Natural killer cell (primary cell): ENCODE data around the gene GPR42. TPM values are rescaled to one million over a fixed set of nuclear protein-coding genes. Genes with fewer than 3 reads are reported as not detected.

ENCODE experiments used
- ATAC-seq, 3 donors: fragments of 150-1000 bp in 2 of 3; fragments of 200-7000 bp in 1 of 3; cut with Tn5 transposase; 1 replicate in 1 of 3; 2 replicates in 2 of 3; pipeline ENCODE4 v1.10.0; 2021; ENCODE audit warnings: mild to moderate bottlenecking in 2 of 3, moderate library complexity in 2 of 3
- DNase-seq, 2 donors: peaks; one replicate each; pipeline versions ENCODE4 v3.0.0 to v3.0.0-alpha.2; 2013 to 2021; ENCODE audit warnings: mixed read lengths in 1 of 2
- H3K27ac ChIP-seq: one replicate; pipeline ENCODE4 v1.5.1; 2013; ENCODE audit warnings: mild to moderate bottlenecking, low read length
- H3K27me3 ChIP-seq: one replicate; pipeline ENCODE4 v1.6.1; 2013; ENCODE audit warnings: low read length; ENCODE audit not compliant: control insufficient read depth, insufficient read depth
- H3K36me3 ChIP-seq: one replicate; pipeline ENCODE4 v1.6.1; 2013; ENCODE audit warnings: low read length; ENCODE audit not compliant: control insufficient read depth, insufficient read depth
- H3K4me1 ChIP-seq: one replicate; pipeline ENCODE4 v1.6.1; 2013; ENCODE audit warnings: low read length; ENCODE audit not compliant: control insufficient read depth, insufficient read depth
- H3K4me3 ChIP-seq: one replicate; pipeline ENCODE4 v1.5.1; 2013; ENCODE audit warnings: low read length
- H3K9me3 ChIP-seq: one replicate; pipeline ENCODE4 v1.6.1; 2013; ENCODE audit warnings: low read length; ENCODE audit not compliant: control insufficient read depth, insufficient read depth
- H3K27ac Mint-ChIP-seq, 2 donors: one replicate each; pipeline ENCODE4 v1.8.0; 2022; ENCODE audit warnings: mild to moderate bottlenecking in 2 of 2, mixed read lengths in 2 of 2, moderate library complexity in 1 of 2
- H3K27me3 Mint-ChIP-seq, 2 donors: one replicate each; pipeline ENCODE4 v1.8.0; 2022; ENCODE audit warnings: low read depth in 2 of 2, mixed read lengths in 2 of 2
- H3K36me3 Mint-ChIP-seq: one replicate; pipeline ENCODE4 v1.8.0; 2022; ENCODE audit warnings: mixed read lengths
- H3K4me1 Mint-ChIP-seq, 2 donors: one replicate each; pipeline ENCODE4 v1.8.0; 2022; ENCODE audit warnings: mixed read lengths in 2 of 2
- H3K4me3 Mint-ChIP-seq: one replicate; pipeline ENCODE4 v1.8.0; 2022; ENCODE audit warnings: mild to moderate bottlenecking, moderate library complexity, mixed read lengths
- H3K9me3 Mint-ChIP-seq, 2 donors: one replicate each; pipeline ENCODE4 v1.8.0; 2022; ENCODE audit warnings: mixed read lengths in 2 of 2
- CTCF ChIP-seq: fragments of 200-600 bp; IDR thresholded peaks from one replicate; pipeline ENCODE4 v1.8.0; 2022; ENCODE audit warnings: antibody characterized with exemption
- WGBS: methylation state at CpG from one replicate; pipeline ENCODE4 v1.1.7; 2013; ENCODE audit warnings: missing lambda C conversion rate; ENCODE audit not compliant: insufficient coverage; 5-methylcytosine and 5-hydroxymethylcytosine counted together
- intact Hi-C: fragments of 100-400 bp; cut with micrococcal nuclease; formaldehyde crosslinking; loops from one replicate; pipeline ENCODE4 v1.14.2; 2022
- total RNA-seq, 4 donors: library from RNA; stranded (reverse); fragments of 120-200 nt in 1 of 4; gene quantifications; one replicate each; pipeline versions ENCODE4 v1.2.3 to v1.2.4, GENCODE V29; 2013 to 2022

The GPR42 gene
- total RNA-seq, 3 donors from 2014 or later (not counting 1 experiment from before 2014, with no cell fraction given): 0.19 to 1.5 TPM; not detected in 1

GRCh38 chr19:35349614-35350521 is 21.0 kb upstream of the GPR42 start:
- H3K4me3 Mint-ChIP-seq: no peak overlapping the region
- H3K27ac ChIP-seq: no peak overlapping the region
- intact Hi-C loops: loop anchor here (10.0 kb wide), 1 partner anchor 245 kb away; no protein-coding TSS in a partner anchor
- no peak for TF ChIP-seq CTCF
- no peaks in the 10 kb centered on the region for H3K9me3 Mint-ChIP-seq
- no peaks in the 10 kb centered on the region for H3K36me3 ChIP-seq
- no peak overlapping the region for H3K27ac Mint-ChIP-seq
- H3K4me1 ChIP-seq: peaks cover 37% of the 10 kb centered on the region
- H3K27me3 Mint-ChIP-seq: peaks cover 10 to 23% of the 10 kb centered on the region in 2 donors
- no peaks in the 10 kb centered on the region for H3K36me3 Mint-ChIP-seq
- no peaks in the 10 kb centered on the region for H3K27me3 ChIP-seq
- ATAC-seq (no peak), DNase-seq (peak in 1 of 2 donors; percentile 14)
- WGBS: 86% methylated on average over 17 of the region's 17 CpGs
- H3K9me3 ChIP-seq: no peaks in the 10 kb centered on the region
- H3K4me1 Mint-ChIP-seq: peaks cover 15 to 27% of the 10 kb centered on the region in 2 donors
- no peak overlapping the region for H3K4me3 ChIP-seq

- no peaks in the 10 kb centered on the region for H3K36me3 Mint-ChIP-seq
- H3K4me3 Mint-ChIP-seq: no peak overlapping the region
- no peak for TF ChIP-seq CTCF
- intact Hi-C loops: loop anchor here (10.0 kb wide), 1 partner anchor 244 kb away; no protein-coding TSS in a partner anchor
- Histone ChIP-seq H3K4me3 (no peak overlapping the region), H3K27me3 (no peaks in the 10 kb centered on the region), H3K4me1 (peaks cover 41% of the 10 kb centered on the region), H3K27ac (no peak overlapping the region), H3K36me3 (no peaks in the 10 kb centered on the region), H3K9me3 (no peaks in the 10 kb centered on the region)
- H3K4me1 Mint-ChIP-seq: peaks cover 15 to 27% of the 10 kb centered on the region in 2 donors
- DNase-seq (peak in 1 of 2 donors; percentile 12), ATAC-seq (no peak)
- no peaks in the 10 kb centered on the region for H3K9me3 Mint-ChIP-seq
- H3K27me3 Mint-ChIP-seq: peaks cover 10 to 19% of the 10 kb centered on the region in 2 donors
- 88% methylated on average over 7 of the region's 7 CpGs for WGBS
- H3K27ac Mint-ChIP-seq: no peak overlapping the region
These were observed 20.3 kb upstream of the GPR42 start for GRCh38 chr19:35350591-35350990.

GRCh38 chr19:35351411-35352176 is 19.3 kb upstream of the GPR42 start:
- Histone ChIP-seq H3K27me3 (no peaks in the 10 kb centered on the region), H3K9me3 (no peaks in the 10 kb centered on the region), H3K4me1 (peaks cover 31% of the 10 kb centered on the region), H3K4me3 (no peak overlapping the region), H3K27ac (no peak overlapping the region), H3K36me3 (no peaks in the 10 kb centered on the region)
- peaks cover 17 to 21% of the 10 kb centered on the region in 2 donors for H3K4me1 Mint-ChIP-seq
- peaks cover 7 to 18% of the 10 kb centered on the region in 2 donors for H3K27me3 Mint-ChIP-seq
- 96% methylated on average over 47 of the region's 47 CpGs for WGBS
- DNase-seq (peak in 1 of 2 donors; percentile 14), ATAC-seq (no peak)
- intact Hi-C loops: loop anchor here (1.0 to 10.0 kb wide), 3 partner anchors 117 to 243 kb away; no protein-coding TSS in a partner anchor
- no peak for TF ChIP-seq CTCF
- H3K9me3 Mint-ChIP-seq: no peaks in the 10 kb centered on the region
- no peak overlapping the region for H3K27ac Mint-ChIP-seq
- H3K4me3 Mint-ChIP-seq: no peak overlapping the region
- H3K36me3 Mint-ChIP-seq: no peaks in the 10 kb centered on the region
